NCI-H1105 treated with DMSO at 0.1 percent for 48 hours (cell line): ENCODE data around the gene GLYAT.
"Not testable (repeated sequence)": the region's sequence is repeated elsewhere in the genome, so short reads cannot be mapped to it uniquely, and the experiment has no call there.

Experiments
- DNase-seq: peaks from one replicate; lab custom pipeline; 2025; lab: John Stamatoyannopoulos, UW

Gene GLYAT

GRCh38 chr11:58742981-58743880 lies 11.5 kb upstream of the GLYAT start:
- DNase-seq, result no peak

GRCh38 chr11:58742140-58742539 lies 10.4 kb upstream of the GLYAT start:
- DNase-seq, result no peak

GRCh38 chr11:58741127-58741526 lies 9.4 kb upstream of the GLYAT start:
- no peak for DNase-seq

- DNase-seq, result no peak
Observed at GRCh38 chr11:58740447-58740846, 8.7 kb upstream of the GLYAT start.

- no peak for DNase-seq
Observed at GRCh38 chr11:58739725-58740430, 8.1 kb upstream of the GLYAT start.

GRCh38 chr11:58734681-58735490 lies 3.1 kb upstream of the GLYAT start:
- no peak for DNase-seq

- no peak for DNase-seq
Observed at GRCh38 chr11:58730507-58731089, 1.1 kb downstream of the GLYAT start.

- DNase-seq, result no peak
Observed at GRCh38 chr11:58727415-58727797, 4.3 kb downstream of the GLYAT start.

GRCh38 chr11:58726737-58727414 lies 4.9 kb downstream of the GLYAT start:
- peak; percentile 18 for DNase-seq

- no peak for DNase-seq
Observed at GRCh38 chr11:58719406-58720117, 12.2 kb downstream of the GLYAT start.

GRCh38 chr11:58712531-58712930 lies 19.2 kb downstream of the GLYAT start:
- DNase-seq, result no peak

GRCh38 chr11:58711832-58712231 lies 19.9 kb downstream of the GLYAT start:
- DNase-seq, result no peak

- DNase-seq, result no peak
Observed at GRCh38 chr11:58707767-58708166, 24.0 kb downstream of the GLYAT start.

GRCh38 chr11:58696825-58697224 lies 34.9 kb downstream of the GLYAT start:
- not testable (repeated sequence) for DNase-seq

GRCh38 chr11:58693026-58693425 lies 38.7 kb downstream of the GLYAT start:
- no peak for DNase-seq

- no peak for DNase-seq
Observed at GRCh38 chr11:58691675-58692074, 40.1 kb downstream of the GLYAT start.

- DNase-seq, result no peak
Observed at GRCh38 chr11:58688789-58689503, 42.8 kb downstream of the GLYAT start.

GRCh38 chr11:58685973-58686722 lies 45.6 kb downstream of the GLYAT start:
- no peak for DNase-seq

- not testable (repeated sequence) for DNase-seq
Observed at GRCh38 chr11:58682660-58683059, 49.1 kb downstream of the GLYAT start.
